Occipital lobe (tissue), 2 donors: Measurements from ENCODE around the gene WIPI1. TPM values are rescaled to one million over a fixed set of nuclear protein-coding genes. Genes with fewer than 3 reads are reported as not detected.

Experiments used
- DNase-seq: peaks from one replicate; lab custom pipeline; 2025; lab: John Stamatoyannopoulos, UW
- total RNA-seq: library from RNA; depleted of rRNA; stranded (reverse); fragments of >200 nt; gene quantifications from one replicate; pipeline ENCODE4 v1.2.3, GENCODE V29; 2014

WIPI1 gene
- total RNA-seq, 1 donor from 2014 or later, result 10.5 TPM

DNA sequence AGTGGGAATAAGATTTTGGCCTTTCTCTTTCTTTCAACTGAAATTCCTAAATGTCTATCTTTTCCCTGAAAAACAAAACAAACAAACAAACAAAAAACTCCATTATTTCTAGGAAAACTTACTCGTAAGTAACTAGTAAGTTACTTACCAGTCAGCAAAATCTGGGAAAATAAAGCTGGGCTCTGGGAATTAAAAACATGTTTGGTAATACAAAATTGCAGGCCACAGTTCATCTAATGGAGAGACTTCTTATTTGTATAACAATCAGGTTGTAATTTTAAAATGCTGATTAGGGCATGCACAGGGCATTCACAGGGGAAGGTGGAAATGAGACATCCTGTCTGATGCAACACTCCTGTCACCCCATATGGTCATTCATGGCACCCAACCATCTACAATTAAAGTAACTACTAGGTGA is 3.8 kb upstream of the WIPI1 start:
- DNase-seq, result no peak

DNA sequence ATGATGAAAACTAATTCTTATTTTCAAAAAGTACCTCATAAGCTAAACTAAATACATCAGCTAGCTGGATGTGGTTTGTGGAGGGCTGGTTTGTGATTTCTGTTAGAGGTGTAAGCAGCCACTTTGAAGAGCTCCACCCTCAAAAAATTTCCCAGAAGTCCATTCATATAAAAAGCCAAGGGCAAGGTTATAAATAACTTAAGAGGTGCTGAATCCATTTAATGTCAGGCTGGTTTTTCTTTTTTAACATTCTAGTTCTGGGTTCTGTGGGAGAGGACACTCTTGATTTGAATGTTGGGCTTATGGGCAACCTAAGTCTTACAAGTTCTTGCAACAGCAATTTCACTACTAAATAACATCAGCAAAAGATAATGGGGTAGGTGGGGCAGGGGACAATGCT is 3.4 kb upstream of the WIPI1 start:
- no peak for DNase-seq

- DNase-seq, result no peak
Observed at GRCh38 chr17:68460146-68460545, 2.9 kb upstream of the WIPI1 start.

DNA sequence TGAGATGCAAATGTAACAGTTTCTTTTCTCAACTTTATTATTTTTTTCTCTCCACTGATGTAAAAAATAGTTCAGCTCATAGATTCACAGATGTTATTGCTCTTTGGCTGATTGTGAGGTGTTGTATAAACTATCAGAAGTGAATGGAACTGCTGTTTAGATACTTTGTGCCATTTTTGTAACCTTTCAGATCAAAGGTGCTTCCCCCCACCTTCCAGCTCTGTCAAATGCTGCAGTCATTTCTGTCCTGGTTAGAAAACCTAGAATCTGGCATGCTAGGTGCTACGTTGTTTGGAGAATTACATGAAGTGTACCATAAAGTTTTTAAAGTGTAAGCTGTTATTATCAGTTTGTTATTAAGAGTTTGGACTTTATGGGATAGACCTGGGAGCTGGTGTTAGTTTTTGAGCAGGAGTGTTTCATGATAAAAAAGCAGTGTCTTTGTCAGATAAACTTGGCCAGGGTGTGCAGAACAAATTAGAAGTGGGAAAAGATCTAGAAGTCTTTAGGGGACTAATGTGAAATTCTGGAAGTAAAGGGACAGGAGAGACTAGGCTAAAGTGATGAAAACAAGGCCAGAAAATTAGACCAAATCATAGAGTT is 1.8 kb upstream of the WIPI1 start:
- no peak for DNase-seq

DNA sequence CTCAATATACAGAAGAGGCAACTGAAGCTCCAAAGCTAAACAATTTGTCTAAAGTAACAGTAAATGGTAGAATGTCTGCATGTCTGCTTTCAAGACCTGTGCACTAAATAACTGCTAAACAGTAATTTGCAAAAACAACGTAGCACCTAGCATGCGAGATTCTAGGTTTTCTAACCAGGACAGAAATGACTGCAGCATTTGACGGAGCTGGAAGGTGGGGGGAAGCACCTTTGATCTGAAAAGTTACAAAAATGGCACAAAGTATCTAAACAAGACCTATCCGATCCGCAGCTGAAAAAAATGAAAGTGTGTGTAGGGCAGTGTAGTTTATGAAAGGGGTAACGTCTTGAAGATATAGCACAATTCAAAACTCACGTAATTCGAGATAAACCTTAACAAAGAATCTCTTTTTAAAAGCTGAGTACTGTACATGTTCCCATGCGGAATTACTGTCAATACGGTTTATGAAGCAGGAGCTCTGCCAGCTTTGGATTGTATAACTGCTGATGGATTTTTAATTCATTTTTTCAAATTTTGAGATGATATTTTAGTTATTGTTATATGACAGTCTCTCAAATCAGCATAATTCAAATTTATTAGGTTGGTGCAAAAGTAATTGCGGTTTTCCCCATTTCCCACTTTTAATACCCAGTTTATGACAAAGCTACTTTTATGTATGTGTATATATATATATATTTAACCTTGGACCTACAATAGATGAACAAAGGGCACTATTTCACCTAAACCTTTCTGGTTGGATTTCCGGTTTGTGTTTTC is 1.2 kb upstream of the WIPI1 start:
- no peak for DNase-seq

- DNase-seq, result peak; percentile 99
Observed at GRCh38 chr17:68457539-68458259, 403 bp upstream of the WIPI1 start.

- peak; percentile 64 for DNase-seq
Observed at GRCh38 chr17:68456339-68457167, 743 bp downstream of the WIPI1 start.

DNA sequence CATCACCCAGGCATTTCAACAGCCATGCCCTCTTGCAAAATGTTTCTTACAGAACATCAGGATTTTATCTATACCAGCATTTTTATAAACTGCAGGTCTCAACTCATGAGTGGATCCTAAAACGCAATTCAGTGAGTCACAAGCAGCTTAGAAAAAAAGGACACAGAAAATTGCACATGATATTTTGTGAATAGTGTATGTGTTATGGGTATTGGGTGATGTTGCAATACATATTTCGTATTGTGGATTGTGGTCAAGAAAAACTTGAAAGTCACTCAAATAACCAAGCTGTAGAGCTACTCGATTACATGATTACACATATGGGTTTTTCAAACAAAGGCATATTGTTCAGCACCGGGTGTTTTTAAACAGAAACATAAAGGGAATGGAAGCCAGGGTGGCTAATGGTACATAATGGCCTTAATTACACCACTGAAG is 1.4 kb downstream of the WIPI1 start:
- no peak for DNase-seq

GRCh38 chr17:68453991-68454665 is 3.2 kb downstream of the WIPI1 start:
- no peak for DNase-seq

GRCh38 chr17:68452724-68453290 is 4.5 kb downstream of the WIPI1 start:
- DNase-seq, result no peak

- DNase-seq, result no peak
Observed at GRCh38 chr17:68451670-68452354, 5.5 kb downstream of the WIPI1 start.

DNA sequence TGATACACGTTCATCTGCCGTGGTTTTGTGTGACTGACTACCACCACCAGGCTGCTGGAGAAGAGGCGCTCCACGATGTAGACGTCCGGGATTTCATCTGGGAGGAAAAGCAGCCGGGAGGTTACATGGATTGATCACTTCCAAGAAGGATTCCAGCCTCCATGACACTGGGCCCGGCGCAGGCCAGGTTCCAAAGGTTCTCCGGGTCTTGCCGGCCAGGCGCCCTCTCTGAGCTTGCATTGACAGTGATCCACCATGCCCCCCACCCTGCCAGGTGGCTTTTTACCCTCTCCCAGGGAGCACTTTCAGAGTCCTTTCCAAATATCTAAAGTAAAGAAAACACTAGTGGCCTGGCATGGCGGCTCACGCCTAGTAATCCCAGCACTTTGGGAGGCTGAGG is 6.5 kb downstream of the WIPI1 start:
- DNase-seq, result no peak

GRCh38 chr17:68450391-68450790 is 6.9 kb downstream of the WIPI1 start:
- no peak for DNase-seq

DNA sequence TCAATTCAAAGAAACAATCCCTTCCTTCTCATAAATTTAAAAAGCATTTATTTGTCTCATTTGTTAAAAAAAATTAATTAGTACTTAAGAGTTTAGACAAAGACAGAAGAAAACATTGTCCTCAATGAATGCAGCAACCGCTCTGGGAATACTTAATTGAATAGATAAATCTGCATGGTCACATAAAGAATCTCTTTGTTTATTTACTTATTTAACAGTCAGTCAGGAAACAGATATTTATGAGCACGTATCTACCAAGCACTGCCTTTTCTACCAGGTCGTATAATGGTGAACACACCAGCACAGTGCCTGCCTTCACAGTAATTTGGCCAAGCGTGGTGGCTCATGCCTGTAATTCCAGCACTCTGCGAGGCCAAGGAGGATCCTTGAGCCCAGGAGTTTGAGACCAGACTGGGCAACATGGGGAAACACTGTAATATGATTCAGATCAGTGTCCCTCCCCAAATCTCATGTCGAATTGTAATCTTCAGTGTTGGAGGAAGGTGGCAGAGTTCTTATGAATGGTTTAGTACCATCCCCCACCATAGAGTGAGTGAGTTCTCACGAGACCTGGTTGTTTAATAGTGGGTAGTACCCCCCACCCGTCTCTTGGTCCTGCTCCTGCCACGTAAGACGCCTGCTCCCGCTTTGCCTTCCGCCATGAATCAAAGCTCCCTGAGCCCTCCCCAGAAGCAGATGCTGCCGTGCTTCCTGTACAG is 8.1 kb downstream of the WIPI1 start:
- DNase-seq, result no peak

DNA sequence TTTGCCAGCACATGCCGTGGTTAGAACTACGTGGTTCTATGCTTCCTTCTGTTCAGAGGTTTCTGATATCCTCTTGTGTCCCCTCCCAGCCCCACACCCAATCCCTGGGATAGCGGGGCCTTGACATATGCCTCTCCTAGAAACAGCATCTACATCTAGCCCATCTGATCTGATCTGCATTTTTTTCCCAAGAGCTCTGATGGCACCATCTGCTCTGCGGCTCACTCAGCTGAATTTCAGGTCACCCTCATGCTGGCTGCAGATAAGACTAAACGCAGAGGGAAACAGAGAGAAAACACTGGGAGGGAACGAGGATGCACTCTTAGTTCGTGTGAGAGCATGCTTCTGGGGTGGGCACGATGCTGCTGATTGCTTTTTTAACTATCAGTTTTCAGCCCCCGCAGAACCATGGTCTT is 10.7 kb downstream of the WIPI1 start:
- no peak for DNase-seq

GRCh38 chr17:68445671-68446070 is 11.6 kb downstream of the WIPI1 start:
- no peak for DNase-seq

GRCh38 chr17:68443972-68444464 is 13.3 kb downstream of the WIPI1 start:
- DNase-seq, result no peak

DNA sequence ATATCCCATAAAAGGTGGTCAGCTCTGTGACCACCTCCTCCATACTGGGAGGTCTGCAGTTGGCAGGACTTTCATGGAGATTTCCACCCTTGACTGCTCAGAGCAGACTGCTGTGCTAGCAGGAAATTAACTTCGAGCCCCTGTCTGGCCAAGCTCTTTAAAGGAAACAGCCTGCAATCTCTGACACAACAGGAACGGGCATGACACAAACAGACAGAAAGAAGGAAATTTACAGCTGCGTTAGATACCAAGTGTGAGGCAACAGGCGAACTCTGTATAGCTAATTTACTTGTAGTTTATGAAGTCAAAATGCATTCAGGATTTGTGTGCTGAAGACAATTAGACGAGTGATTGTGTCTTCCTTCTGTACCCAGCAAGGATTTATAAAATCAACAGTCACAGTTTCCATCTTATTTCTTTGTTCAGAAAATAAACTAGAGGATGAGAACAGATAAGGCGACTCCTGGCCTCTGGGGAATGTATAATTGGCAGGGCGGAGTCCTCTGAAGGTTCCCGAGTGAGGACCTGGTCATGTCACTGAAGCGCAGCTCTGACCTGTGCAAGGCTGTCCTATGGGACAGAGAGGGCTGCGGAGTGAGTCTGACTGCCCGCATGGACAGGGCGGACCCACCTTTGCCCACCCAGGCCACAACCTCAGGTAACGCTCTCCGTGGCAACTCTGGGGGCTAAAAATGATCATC is 16.1 kb downstream of the WIPI1 start:
- no peak for DNase-seq

DNA sequence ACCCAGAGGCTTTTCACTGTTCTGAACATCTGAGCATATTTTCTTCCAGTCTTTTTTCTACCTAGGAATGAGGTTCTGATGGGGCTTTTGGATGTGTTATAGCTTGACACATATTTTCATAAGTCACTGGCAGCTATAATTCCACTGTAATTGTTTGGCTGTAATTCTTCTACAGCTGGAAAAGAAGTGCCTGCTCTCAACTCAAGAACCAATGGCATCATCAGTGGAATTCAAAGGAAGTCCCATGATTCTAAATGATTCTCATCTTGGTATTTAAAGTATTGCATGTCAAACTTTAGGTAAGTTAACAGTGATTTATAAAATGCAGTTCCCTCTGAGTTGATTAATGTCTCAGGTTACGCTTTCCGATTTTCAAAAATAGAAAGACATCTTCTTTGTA is 16.8 kb downstream of the WIPI1 start:
- DNase-seq, result no peak
